PC-9 (cell line): ENCODE data around the gene DRAP1. TPM values are rescaled to one million over a fixed set of nuclear protein-coding genes. Genes with fewer than 3 reads are reported as not detected.

Source experiments
- BruUV-seq: library from RNA; stranded (reverse); fragments of 400-500 nt; replicated peaks from 2 replicates; lab custom pipeline; 2021; lab: Mats Ljungman, UMichigan
- CTCF ChIA-PET: fragments of 300-600 bp; sonication (Branson Sonifier 250); formaldehyde crosslinking; loops from one replicate; lab custom pipeline; 2022; ENCODE audit warnings: antibody characterized with exemption; lab: Charles Lee
- POLR2A ChIA-PET: fragments of 300-600 bp; sonication (Branson Sonifier 250); formaldehyde crosslinking; loops from one replicate; lab custom pipeline; 2022; ENCODE audit warnings: antibody characterized with exemption; ENCODE audit not compliant: unreplicated experiment; lab: Charles Lee
- DNase-seq, 2 experiments: peaks; one replicate each; pipeline versions ENCODE4 v3.0.0 to v3.0.0-alpha.2; 2015 to 2022; ENCODE audit warnings: mixed read lengths in 1 of 2
- H2AFZ ChIP-seq: fragments of 200-600 bp; sonication (generic); 2 replicates; pipeline ENCODE4 v1.8.1; 2017; ENCODE audit warnings: antibody characterized with exemption
- H3F3A ChIP-seq: fragments of 200-600 bp; sonication (generic); 2 replicates; pipeline ENCODE4 v1.8.1; 2017; ENCODE audit warnings: antibody characterized with exemption, mild to moderate bottlenecking, low read depth; ENCODE audit not compliant: insufficient read depth
- H3K27ac ChIP-seq: fragments of 200-600 bp; sonication (generic); 2 replicates; pipeline ENCODE4 v1.6.1; 2016; ENCODE audit warnings: mixed run types
- H3K27me3 ChIP-seq: fragments of 200-600 bp; sonication (generic); 2 replicates; pipeline ENCODE4 v1.6.1; 2016; ENCODE audit warnings: low read depth, mixed run types; ENCODE audit not compliant: insufficient read depth
- H3K36me3 ChIP-seq: fragments of 200-600 bp; sonication (generic); 2 replicates; pipeline ENCODE4 v1.6.1; 2016; ENCODE audit warnings: low read depth, mixed run types
- H3K4me1 ChIP-seq: fragments of 200-600 bp; sonication (generic); replicated peaks from 2 replicates; pipeline ENCODE4 v1.6.1; 2016; ENCODE audit warnings: mixed run types; ENCODE audit not compliant: insufficient read depth
- H3K4me2 ChIP-seq: fragments of 200-600 bp; sonication (generic); 2 replicates; pipeline ENCODE4 v1.6.1; 2017; ENCODE audit warnings: mixed run types
- H3K4me3 ChIP-seq: fragments of 200-600 bp; sonication (generic); 2 replicates; pipeline ENCODE4 v1.6.1; 2016; ENCODE audit warnings: mixed run types
- H3K79me2 ChIP-seq: fragments of 200-600 bp; sonication (generic); 2 replicates; pipeline ENCODE4 v1.6.1; 2017; ENCODE audit warnings: low read depth, mixed run types
- H3K9me2 ChIP-seq: fragments of 200-600 bp; sonication (generic); 2 replicates; pipeline ENCODE4 v1.8.1; 2017; ENCODE audit warnings: mild to moderate bottlenecking; ENCODE audit not compliant: insufficient read depth
- H3K9me3 ChIP-seq: fragments of 200-600 bp; sonication (generic); 2 replicates; pipeline ENCODE4 v1.8.1; 2016; ENCODE audit warnings: low read depth; ENCODE audit not compliant: insufficient read depth
- H4K20me1 ChIP-seq: fragments of 200-600 bp; sonication (generic); 2 replicates; pipeline ENCODE4 v1.8.1; 2017; ENCODE audit not compliant: insufficient read depth
- CTCF ChIP-seq: fragments of 200-600 bp; sonication (generic); conservative IDR thresholded peaks from 2 replicates; pipeline ENCODE4 v1.6.1; 2017; ENCODE audit warnings: mixed run types, antibody characterized with exemption, mild to moderate bottlenecking, moderate library complexity
- EZH2 ChIP-seq: fragments of 200-600 bp; sonication (generic); IDR thresholded peaks from 2 replicates; pipeline ENCODE4 v1.8.0; 2017; ENCODE audit warnings: antibody characterized with exemption, low read depth
- intact Hi-C: fragments of 100-400 bp; cut with micrococcal nuclease; formaldehyde crosslinking; loops from one replicate; pipeline ENCODE4 v1.10.0; 2022; ENCODE audit not compliant: unreplicated experiment
- total RNA-seq: library from RNA; stranded (reverse); gene quantifications from 2 replicates; pipeline ENCODE4 v1.2.3, GENCODE V29; 2021

Gene DRAP1
- total RNA-seq, 1 experiment from 2014 or later, result 220 TPM

- CTCF ChIA-PET, result no interaction called here
- no peak overlapping the region for H3K4me3 ChIP-seq
- H3K4me2 ChIP-seq, result no peak overlapping the region
Measured at GRCh38 chr11:65941720-65942310, 22.6 kb downstream of the DRAP1 start.

DNA sequence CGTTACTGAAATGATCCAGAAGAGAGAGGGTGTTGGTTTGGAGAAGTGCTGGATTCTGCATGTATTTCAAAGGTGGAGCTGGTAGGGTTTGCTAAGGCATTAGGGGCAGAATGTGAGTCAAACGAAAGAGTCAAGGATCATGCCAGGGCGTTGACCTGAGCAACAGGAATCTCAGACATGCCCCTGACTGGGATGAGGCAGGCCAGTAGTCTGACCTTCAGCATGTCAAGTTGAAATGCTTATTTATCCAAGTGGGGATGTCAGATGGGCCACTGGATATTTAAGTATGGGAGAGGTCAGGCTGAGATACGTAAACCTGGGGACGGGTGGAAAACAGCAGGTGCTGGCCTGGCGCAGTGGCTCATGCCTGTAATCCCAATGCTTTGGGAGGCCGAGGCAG, 23.3 kb downstream of the DRAP1 start:
- no peak for TF ChIP-seq CTCF
- no peak for TF ChIP-seq EZH2
- BruUV-seq, result no TSS peak
- no peak overlapping the region for H3K4me3 ChIP-seq
- H3K9me3 ChIP-seq, result no peaks in the 10 kb centered on the region
- no peak overlapping the region for H2AFZ ChIP-seq
- no peaks in the 10 kb centered on the region for H3K9me2 ChIP-seq
- H3K27ac ChIP-seq, result no peak overlapping the region
- H3K27me3 ChIP-seq, result 0 out of 2 replicates have a peak, but pooled peaks cover under 1% of the 10 kb centered on the region
- ChIA-PET CTCF (no interaction called here), POLR2A (interaction anchor here (0.7 kb wide), 1 partner anchor 305 kb away, joined by 3 read pairs; the partner anchor contains the start of gene SIPA1)
- H4K20me1 ChIP-seq, result no peaks in the 10 kb centered on the region
- DNase-seq, result no peak
- H3K79me2 ChIP-seq, result no peaks in the 10 kb centered on the region
- H3K4me1 ChIP-seq, result no peaks in the 10 kb centered on the region
- no peaks in the 10 kb centered on the region for H3K36me3 ChIP-seq
- no peaks in the 10 kb centered on the region for H3F3A ChIP-seq
- no peak overlapping the region for H3K4me2 ChIP-seq
- intact Hi-C loops, result no loop called here

More at GRCh38 chr11:65941720-65942310, 22.6 kb downstream of the DRAP1 start:
- intact Hi-C loops, result no loop called here
- H3K9me2 ChIP-seq, result no peaks in the 10 kb centered on the region
- H3K4me1 ChIP-seq, result no peaks in the 10 kb centered on the region
- no peaks in the 10 kb centered on the region for H3K36me3 ChIP-seq
- no peak overlapping the region for H2AFZ ChIP-seq
- H3K27me3 ChIP-seq, result no peaks in the 10 kb centered on the region
- no peaks in the 10 kb centered on the region for H3F3A ChIP-seq
- H4K20me1 ChIP-seq, result no peaks in the 10 kb centered on the region
- no peak for DNase-seq
- POLR2A ChIA-PET, result interaction anchor here (0.5 kb wide), 1 partner anchor 21 kb away, joined by 3 read pairs; no protein-coding TSS in a partner anchor
- no peak for TF ChIP-seq CTCF
- no peak for TF ChIP-seq EZH2
- no peak overlapping the region for H3K27ac ChIP-seq
- BruUV-seq, result no TSS peak
- no peaks in the 10 kb centered on the region for H3K79me2 ChIP-seq
- no peaks in the 10 kb centered on the region for H3K9me3 ChIP-seq

DNA sequence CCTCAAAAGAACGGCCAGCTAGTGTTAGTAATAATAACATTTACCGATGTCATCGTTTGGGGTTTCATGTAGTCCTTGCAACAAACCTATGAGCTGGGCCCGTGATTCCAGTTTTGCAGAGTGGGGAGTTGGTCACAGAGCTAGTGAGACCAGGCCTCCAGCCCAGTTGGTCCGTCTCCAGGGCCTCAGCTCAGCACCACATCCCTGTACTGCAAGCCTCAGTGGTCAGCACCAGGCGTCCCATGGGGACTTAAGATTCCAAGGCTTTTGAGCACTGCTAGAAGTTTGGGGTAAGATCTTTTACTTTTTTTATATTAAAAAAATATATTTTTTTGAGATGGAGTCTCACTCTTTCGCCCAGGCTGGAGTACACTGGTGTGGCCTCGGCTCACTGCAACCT, 25.0 kb downstream of the DRAP1 start:
- Histone ChIP-seq H3K9me3 (no peaks in the 10 kb centered on the region), H3F3A (no peaks in the 10 kb centered on the region), H3K4me3 (no peak overlapping the region), H4K20me1 (no peaks in the 10 kb centered on the region), H3K79me2 (no peaks in the 10 kb centered on the region), H3K36me3 (no peaks in the 10 kb centered on the region), H3K27ac (no peak overlapping the region), H3K9me2 (no peaks in the 10 kb centered on the region), H3K4me2 (no peak overlapping the region), H2AFZ (no peak overlapping the region), H3K27me3 (0 out of 2 replicates have a peak, but pooled peaks cover 6% of the 10 kb centered on the region), H3K4me1 (no peaks in the 10 kb centered on the region)
- no peak for DNase-seq
- BruUV-seq, result no TSS peak
- CTCF ChIA-PET, result no interaction called here
- POLR2A ChIA-PET, result no interaction called here
- no peak for TF ChIP-seq CTCF
- TF ChIP-seq EZH2, result no peak
- intact Hi-C loops, result no loop called here
